HG03045 (cell line): ENCODE measurements around the gene INPP5F.
"Not testable (repeated sequence)": the region's sequence is repeated elsewhere in the genome, so short reads cannot be mapped to it uniquely, and the experiment has no call there.

Source experiments
- ATAC-seq: cut with Tn5 transposase; IDR thresholded peaks from one replicate; pipeline ENCODE4 v1.9.1; 2021; ENCODE audit warnings: mild to moderate bottlenecking, moderate library complexity; ENCODE audit not compliant: unreplicated experiment

INPP5F gene

DNA sequence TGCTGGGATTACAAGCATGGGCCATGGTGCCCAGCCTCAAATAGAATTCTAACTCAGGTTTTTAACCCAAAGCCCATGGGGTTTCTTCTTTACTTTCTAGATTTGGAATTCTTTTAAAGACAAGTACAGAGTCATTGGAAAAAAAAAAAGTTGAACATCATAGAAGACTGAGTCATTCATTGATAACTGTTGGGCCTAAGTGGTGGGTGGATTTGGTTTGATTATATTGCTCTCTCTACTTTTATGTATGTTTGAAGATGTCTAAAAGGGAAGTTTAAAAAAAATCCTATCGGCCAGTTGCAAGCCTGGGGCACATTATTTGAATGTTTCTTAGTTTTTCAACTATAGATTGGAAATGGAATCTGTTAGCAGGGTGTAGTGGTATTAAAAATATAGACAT is 49.7 kb downstream of the INPP5F start:
- no peak for ATAC-seq

DNA sequence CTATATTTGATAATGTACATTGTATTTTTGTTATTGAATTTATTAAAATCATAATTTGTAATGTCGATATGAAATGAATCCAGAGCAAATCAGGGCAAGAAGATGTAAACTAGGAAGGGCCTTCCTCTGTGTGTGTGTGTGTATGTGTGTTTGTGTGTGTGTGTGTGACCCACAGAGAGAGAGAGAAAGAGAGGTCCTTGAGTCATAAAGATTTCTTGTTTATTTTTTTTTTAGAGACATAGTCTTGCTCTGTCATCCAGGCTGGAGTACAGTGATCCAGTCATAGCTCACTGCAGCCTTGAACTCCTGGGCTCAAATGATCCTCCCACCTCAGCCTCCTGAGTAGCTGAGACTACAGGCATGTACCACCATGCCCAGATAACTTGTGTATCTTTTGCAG is 50.7 kb downstream of the INPP5F start:
- ATAC-seq = no peak

GRCh38 chr10:119777686-119778085 is 51.8 kb downstream of the INPP5F start:
- ATAC-seq = no peak

- ATAC-seq = no peak
Measured at GRCh38 chr10:119778776-119779445, 53.1 kb downstream of the INPP5F start.

DNA sequence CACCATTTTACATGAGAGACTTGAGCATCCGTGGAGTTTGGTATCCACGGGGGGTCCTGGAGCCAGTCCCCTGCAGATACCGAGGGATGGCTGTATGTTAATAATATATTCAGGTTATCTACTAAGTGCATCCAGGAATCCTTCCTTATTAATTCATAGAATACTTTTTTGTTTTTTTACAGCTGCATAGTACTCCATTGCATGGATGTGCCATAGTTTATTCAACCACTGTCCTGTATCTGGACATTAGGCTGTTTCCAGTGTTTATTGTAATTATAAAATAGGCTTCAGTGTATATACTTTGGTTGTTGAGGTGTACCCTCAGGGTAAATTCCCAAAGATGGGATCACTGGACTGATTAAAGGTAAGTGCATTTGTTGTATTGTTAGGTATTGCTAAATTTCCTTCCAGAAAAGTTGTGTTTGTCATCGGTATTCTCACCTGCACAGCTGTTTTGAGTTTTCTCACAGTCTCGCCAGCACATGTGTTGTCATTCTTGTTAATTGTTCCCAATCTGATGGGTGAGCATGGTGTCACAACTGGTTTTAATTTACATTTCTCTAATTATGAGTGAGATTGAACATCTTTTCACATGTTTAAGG is 55.1 kb downstream of the INPP5F start:
- no peak for ATAC-seq

DNA sequence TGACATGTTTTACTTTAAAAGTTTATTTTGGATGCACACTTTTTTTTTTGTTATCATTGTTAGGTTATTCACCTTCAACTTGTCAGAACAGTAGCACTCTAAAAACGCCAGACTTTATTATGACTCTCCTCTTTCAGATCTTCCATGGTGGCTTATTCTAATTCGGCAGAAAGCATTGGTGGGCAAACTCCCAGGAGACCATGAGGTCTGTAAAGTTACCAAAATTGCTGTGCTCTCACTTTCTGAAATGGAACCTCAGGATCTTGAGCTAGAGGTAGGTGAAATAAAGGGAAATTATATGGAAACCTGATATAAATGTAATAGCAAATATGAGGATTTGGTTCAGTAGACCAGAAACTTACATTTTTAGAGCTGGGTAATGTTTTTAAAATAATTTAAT is 55.6 kb downstream of the INPP5F start:
- ATAC-seq = no peak

DNA sequence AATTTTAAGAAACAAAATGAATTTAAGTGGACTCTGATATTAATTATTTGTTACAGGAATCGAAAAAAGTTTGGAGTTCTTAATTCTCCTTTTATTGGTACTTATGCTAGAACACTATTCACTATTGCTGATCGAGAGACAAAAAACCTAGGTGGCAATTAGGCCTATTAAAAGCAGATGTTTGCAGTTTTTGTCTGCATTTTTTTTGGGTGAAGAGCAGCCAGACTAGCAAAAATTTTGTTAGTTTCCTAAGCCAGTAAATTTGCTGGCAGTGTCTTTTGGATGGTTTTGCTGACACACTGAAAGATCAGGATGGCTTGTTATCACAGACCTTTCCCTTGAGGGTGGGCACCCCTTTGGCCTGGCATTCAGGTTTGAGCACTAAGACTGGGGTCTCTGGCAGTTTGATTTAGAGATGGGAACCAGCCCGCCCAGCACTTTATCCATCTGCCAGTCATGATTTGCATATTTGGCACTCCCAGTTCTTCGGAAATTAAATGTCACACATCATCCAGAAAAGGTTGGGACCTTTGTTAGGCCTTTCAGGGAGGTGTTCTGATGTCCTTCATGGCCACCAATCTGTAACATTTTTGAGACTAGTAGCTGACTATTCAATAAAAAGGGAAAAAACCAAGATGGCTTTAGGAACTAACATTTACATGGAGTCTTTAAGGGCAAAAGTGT is 57.3 kb downstream of the INPP5F start:
- no peak for ATAC-seq

DNA sequence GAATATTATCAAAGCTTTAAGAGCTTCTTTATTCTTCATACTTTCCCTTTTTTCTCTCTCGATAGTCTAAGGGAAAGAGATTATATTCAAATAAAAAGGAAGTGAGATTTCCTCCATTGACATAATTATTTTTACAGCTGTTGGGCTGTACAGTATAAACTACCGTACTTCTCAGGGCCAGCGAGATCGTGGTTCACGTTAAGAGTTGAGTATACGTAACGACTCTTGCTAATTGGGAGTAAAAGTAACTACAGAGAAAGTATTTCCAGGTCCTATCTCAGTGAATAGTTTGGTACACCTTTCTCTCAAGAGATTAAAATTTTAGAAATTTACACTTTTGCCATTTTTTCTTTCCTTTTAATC is 57.8 kb downstream of the INPP5F start:
- no peak for ATAC-seq

GRCh38 chr10:119784340-119785067 is 58.7 kb downstream of the INPP5F start:
- ATAC-seq = no peak

GRCh38 chr10:119786117-119786769 is 60.4 kb downstream of the INPP5F start:
- no peak for ATAC-seq

GRCh38 chr10:119795101-119795500 is 69.3 kb downstream of the INPP5F start:
- ATAC-seq = not testable (repeated sequence)

- no peak for ATAC-seq
Measured at GRCh38 chr10:119796039-119796438, 70.2 kb downstream of the INPP5F start.

DNA sequence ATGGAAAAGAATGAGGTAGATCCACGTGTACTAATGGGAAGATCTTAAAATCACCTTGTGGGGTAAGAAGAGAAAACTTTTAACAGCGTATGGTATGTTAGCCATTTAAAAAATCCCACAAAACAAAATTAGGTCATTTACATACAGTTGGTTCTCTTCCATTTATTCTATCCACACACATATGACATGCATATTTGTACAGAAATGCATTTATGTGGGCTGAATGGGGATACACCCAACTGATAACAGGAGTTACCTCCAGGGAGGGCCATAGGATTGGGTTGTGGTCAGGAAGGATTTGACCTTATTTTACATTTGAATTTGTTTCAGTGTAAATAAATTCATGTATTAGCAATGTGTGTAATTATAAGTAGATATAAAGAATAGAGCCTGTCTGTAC is 75.3 kb downstream of the INPP5F start:
- ATAC-seq = no peak

DNA sequence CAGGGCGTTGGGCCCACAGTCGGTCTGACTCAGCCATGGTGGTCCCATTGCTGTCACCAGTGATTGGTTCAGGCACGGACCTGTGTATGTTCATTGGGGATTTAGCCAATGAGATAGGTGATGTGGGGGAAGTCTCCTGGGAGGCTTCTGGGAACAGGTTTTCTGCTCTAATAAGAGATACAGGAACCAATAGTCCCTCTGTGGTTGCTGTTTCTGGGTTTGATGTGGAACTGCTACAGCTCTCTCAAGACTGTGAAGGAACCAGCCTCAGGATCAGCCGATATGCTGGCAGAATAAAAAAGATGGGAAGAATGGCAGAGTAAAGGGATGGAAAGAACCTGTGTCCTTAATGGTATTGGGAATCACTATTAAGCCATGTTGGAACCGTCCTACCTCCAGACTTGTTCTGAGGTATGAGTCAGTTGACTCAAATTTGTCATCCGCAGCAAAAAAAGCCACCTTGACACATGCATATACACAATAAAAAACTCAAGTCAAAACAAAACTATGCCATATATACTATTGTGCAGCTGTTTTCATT is 76.2 kb downstream of the INPP5F start:
- ATAC-seq = no peak

DNA sequence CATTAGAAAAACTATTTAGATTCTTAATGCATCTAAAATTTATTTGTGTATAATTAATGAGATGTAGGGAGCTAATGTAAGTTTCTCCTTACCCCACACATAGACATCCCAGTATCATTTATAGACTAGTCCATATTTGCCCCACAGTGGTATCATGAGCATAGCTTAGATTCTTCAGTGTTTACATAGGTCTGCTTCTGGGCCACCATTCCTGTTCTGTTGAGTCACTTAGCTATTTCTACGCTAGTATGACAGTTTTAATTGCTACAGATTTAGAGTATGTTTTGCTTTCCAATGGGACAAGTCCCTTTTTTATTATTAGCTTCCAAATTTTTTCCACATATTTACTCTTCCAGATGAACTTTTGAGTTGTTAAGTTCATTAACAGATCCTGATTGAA is 77.4 kb downstream of the INPP5F start:
- no peak for ATAC-seq

GRCh38 chr10:119805702-119806230 is 79.9 kb downstream of the INPP5F start:
- no peak for ATAC-seq

GRCh38 chr10:119806334-119807130 is 80.7 kb downstream of the INPP5F start:
- ATAC-seq = no peak

- ATAC-seq = no peak
Measured at GRCh38 chr10:119807960-119808697, 82.3 kb downstream of the INPP5F start.

GRCh38 chr10:119811122-119811521 is 85.3 kb downstream of the INPP5F start:
- no peak for ATAC-seq
